ENCODE measurements around the gene TUBB2B. TPM values are rescaled to one million over a fixed set of nuclear protein-coding genes. Genes with fewer than 3 reads are reported as not detected.

TUBB2B gene
- total and polyA plus RNA-seq, 9 of the 15 experiments (the other 6 are each of a cell fraction or from before 2014, with no cell fraction given): 0.11 to 9.7 (median 4.6) TPM

GRCh38 chr6:3258720-3259490, 31.5 kb upstream of the TUBB2B start, which contains the start of gene PSMG4 (continued):
- TF ChIP-seq, protein P1, sequence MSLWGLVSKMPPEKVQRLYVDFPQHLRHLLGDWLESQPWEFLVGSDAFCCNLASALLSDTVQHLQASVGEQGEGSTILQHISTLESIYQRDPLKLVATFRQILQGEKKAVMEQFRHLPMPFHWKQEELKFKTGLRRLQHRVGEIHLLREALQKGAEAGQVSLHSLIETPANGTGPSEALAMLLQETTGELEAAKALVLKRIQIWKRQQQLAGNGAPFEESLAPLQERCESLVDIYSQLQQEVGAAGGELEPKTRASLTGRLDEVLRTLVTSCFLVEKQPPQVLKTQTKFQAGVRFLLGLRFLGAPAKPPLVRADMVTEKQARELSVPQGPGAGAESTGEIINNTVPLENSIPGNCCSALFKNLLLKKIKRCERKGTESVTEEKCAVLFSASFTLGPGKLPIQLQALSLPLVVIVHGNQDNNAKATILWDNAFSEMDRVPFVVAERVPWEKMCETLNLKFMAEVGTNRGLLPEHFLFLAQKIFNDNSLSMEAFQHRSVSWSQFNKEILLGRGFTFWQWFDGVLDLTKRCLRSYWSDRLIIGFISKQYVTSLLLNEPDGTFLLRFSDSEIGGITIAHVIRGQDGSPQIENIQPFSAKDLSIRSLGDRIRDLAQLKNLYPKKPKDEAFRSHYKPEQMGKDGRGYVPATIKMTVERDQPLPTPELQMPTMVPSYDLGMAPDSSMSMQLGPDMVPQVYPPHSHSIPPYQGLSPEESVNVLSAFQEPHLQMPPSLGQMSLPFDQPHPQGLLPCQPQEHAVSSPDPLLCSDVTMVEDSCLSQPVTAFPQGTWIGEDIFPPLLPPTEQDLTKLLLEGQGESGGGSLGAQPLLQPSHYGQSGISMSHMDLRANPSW (CRISPR knock-in tag; IDR thresholded peaks at IDR 0.05): 0 out of 2 replicates have a peak, but pooled peaks have one; percentile 45
- no peak for TF ChIP-seq BRF1 (IDR thresholded peaks at IDR 0.05; ENCODE audit: borderline replicate concordance, extremely low read depth, insufficient read length)
- TF ChIP-seq ZNF282 (CRISPR knock-in tag; IDR thresholded peaks at IDR 0.05): no peak
- no peak for TF ChIP-seq CBX3 (IDR thresholded peaks at IDR 0.05; ENCODE audit: borderline replicate concordance in 1 of 2, low read length in 2 of 2)
- 0 out of 2 replicates have a peak, but pooled peaks have one; percentile 34 for TF ChIP-seq TGIF2 (CRISPR knock-in tag; IDR thresholded peaks at IDR 0.05)
- TF ChIP-seq PTRF (tag; IDR thresholded peaks at IDR 0.05): no peak
- TF ChIP-seq NCOR1 (IDR thresholded peaks at IDR 0.05): no peak
- no peak for TF ChIP-seq SMARCC2 (IDR thresholded peaks at IDR 0.05; ENCODE audit: low read depth)
- peak; percentile 41 for TF ChIP-seq SMAD4 (CRISPR knock-in tag; conservative IDR thresholded peaks at IDR 0.05)
- no peak for TF ChIP-seq BRCA1 (IDR thresholded peaks at IDR 0.05)
- no peak for TF ChIP-seq BRCA1 (CRISPR knock-in tag; IDR thresholded peaks at IDR 0.05)
- TF ChIP-seq GATAD2A (IDR thresholded peaks at IDR 0.05): 0 out of 2 replicates have a peak, but pooled peaks have one; percentile 55
- no peak for TF ChIP-seq PTTG1 (tag; IDR thresholded peaks at IDR 0.05; ENCODE audit: low read depth)
- no peak for TF ChIP-seq ZNF134 (CRISPR knock-in tag; conservative IDR thresholded peaks at IDR 0.05)
- peak; percentile 79; the same call in 1 of the 2 replicates for TF ChIP-seq HNRNPL (IDR thresholded peaks at IDR 0.05; ENCODE audit: low read depth, low read length)
- TF ChIP-seq, protein P2, sequence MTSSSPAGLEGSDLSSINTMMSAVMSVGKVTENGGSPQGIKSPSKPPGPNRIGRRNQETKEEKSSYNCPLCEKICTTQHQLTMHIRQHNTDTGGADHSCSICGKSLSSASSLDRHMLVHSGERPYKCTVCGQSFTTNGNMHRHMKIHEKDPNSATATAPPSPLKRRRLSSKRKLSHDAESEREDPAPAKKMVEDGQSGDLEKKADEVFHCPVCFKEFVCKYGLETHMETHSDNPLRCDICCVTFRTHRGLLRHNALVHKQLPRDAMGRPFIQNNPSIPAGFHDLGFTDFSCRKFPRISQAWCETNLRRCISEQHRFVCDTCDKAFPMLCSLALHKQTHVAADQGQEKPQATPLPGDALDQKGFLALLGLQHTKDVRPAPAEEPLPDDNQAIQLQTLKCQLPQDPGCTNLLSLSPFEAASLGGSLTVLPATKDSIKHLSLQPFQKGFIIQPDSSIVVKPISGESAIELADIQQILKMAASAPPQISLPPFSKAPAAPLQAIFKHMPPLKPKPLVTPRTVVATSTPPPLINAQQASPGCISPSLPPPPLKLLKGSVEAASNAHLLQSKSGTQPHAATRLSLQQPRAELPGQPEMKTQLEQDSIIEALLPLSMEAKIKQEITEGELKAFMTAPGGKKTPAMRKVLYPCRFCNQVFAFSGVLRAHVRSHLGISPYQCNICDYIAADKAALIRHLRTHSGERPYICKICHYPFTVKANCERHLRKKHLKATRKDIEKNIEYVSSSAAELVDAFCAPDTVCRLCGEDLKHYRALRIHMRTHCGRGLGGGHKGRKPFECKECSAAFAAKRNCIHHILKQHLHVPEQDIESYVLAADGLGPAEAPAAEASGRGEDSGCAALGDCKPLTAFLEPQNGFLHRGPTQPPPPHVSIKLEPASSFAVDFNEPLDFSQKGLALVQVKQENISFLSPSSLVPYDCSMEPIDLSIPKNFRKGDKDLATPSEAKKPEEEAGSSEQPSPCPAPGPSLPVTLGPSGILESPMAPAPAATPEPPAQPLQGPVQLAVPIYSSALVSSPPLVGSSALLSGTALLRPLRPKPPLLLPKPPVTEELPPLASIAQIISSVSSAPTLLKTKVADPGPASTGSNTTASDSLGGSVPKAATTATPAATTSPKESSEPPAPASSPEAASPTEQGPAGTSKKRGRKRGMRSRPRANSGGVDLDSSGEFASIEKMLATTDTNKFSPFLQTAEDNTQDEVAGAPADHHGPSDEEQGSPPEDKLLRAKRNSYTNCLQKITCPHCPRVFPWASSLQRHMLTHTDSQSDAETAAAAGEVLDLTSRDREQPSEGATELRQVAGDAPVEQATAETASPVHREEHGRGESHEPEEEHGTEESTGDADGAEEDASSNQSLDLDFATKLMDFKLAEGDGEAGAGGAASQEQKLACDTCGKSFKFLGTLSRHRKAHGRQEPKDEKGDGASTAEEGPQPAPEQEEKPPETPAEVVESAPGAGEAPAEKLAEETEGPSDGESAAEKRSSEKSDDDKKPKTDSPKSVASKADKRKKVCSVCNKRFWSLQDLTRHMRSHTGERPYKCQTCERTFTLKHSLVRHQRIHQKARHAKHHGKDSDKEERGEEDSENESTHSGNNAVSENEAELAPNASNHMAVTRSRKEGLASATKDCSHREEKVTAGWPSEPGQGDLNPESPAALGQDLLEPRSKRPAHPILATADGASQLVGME (CRISPR knock-in tag; IDR thresholded peaks at IDR 0.05): peak; percentile 16; the same call in 1 of the 2 replicates
- no peak for TF ChIP-seq MECOM (CRISPR knock-in tag; IDR thresholded peaks at IDR 0.05)
- no peak for TF ChIP-seq CREBBP (IDR thresholded peaks at IDR 0.05; ENCODE audit: low read depth, low read length)
- no peak for TF ChIP-seq ZBTB26 (CRISPR knock-in tag; IDR thresholded peaks at IDR 0.05)
- no peak for TF ChIP-seq MBD2 (IDR thresholded peaks at IDR 0.05; ENCODE audit: borderline replicate concordance, low read depth)
